ENCODE results near the gene ZNF526.
A peak's percentile ranks its signal among the peaks of the same experiment; 100 is the strongest.

GRCh38 chr19:42229301-42229854 lies 9.3 kb downstream of the ZNF526 start:
- TF ChIP-seq, protein P1, sequence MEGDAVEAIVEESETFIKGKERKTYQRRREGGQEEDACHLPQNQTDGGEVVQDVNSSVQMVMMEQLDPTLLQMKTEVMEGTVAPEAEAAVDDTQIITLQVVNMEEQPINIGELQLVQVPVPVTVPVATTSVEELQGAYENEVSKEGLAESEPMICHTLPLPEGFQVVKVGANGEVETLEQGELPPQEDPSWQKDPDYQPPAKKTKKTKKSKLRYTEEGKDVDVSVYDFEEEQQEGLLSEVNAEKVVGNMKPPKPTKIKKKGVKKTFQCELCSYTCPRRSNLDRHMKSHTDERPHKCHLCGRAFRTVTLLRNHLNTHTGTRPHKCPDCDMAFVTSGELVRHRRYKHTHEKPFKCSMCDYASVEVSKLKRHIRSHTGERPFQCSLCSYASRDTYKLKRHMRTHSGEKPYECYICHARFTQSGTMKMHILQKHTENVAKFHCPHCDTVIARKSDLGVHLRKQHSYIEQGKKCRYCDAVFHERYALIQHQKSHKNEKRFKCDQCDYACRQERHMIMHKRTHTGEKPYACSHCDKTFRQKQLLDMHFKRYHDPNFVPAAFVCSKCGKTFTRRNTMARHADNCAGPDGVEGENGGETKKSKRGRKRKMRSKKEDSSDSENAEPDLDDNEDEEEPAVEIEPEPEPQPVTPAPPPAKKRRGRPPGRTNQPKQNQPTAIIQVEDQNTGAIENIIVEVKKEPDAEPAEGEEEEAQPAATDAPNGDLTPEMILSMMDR (conservative IDR thresholded peaks at IDR 0.05; ENCODE audit: low read depth, low read length), result 0 out of 2 replicates have a peak, but pooled peaks have one; percentile 21
- TF ChIP-seq EZH2 (IDR thresholded peaks at IDR 0.05; ENCODE audit: borderline replicate concordance, low read depth, low read length, poor library complexity, severe bottlenecking), result no peak

Measured in A673 (cell line).